Central memory CD8-positive, alpha-beta T cell (primary cell): ENCODE results near the gene FAM76A.
"Not testable (repeated sequence)": the region's sequence is repeated elsewhere in the genome, so short reads cannot be mapped to it uniquely, and the experiment has no call there.

ENCODE experiments used
- ATAC-seq: fragments of 150-1000 bp; cut with Tn5 transposase; replicated peaks from 2 replicates; pipeline ENCODE4 v1.10.0; 2022; ENCODE audit warnings: mild to moderate bottlenecking, moderate FRiP score, moderate number of reproducible peaks; ENCODE audit not compliant: poor library complexity, severe bottlenecking; ENCODE audit errors: extremely low read depth
- DNase-seq, 2 donors: peaks; one replicate each; pipeline ENCODE4 v3.0.0; 2021; ENCODE audit warnings: low spot score in 2 of 2
- H3K27ac Mint-ChIP-seq: one replicate; pipeline ENCODE4 v1.8.0; 2022; ENCODE audit warnings: low read depth, mild to moderate bottlenecking, moderate library complexity, mixed read lengths
- H3K27me3 Mint-ChIP-seq: one replicate; pipeline ENCODE4 v1.8.0; 2022; ENCODE audit warnings: mixed read lengths
- H3K36me3 Mint-ChIP-seq: one replicate; pipeline ENCODE4 v1.8.0; 2022; ENCODE audit warnings: mild to moderate bottlenecking, moderate library complexity, mixed read lengths; ENCODE audit not compliant: insufficient read depth
- H3K4me1 Mint-ChIP-seq: one replicate; pipeline ENCODE4 v1.8.0; 2022; ENCODE audit warnings: mixed read lengths
- H3K4me3 Mint-ChIP-seq: one replicate; pipeline ENCODE4 v1.8.0; 2022; ENCODE audit warnings: mild to moderate bottlenecking, moderate library complexity, mixed read lengths
- H3K9me3 Mint-ChIP-seq: one replicate; pipeline ENCODE4 v1.8.0; 2022; ENCODE audit warnings: mixed read lengths

Gene FAM76A

DNA sequence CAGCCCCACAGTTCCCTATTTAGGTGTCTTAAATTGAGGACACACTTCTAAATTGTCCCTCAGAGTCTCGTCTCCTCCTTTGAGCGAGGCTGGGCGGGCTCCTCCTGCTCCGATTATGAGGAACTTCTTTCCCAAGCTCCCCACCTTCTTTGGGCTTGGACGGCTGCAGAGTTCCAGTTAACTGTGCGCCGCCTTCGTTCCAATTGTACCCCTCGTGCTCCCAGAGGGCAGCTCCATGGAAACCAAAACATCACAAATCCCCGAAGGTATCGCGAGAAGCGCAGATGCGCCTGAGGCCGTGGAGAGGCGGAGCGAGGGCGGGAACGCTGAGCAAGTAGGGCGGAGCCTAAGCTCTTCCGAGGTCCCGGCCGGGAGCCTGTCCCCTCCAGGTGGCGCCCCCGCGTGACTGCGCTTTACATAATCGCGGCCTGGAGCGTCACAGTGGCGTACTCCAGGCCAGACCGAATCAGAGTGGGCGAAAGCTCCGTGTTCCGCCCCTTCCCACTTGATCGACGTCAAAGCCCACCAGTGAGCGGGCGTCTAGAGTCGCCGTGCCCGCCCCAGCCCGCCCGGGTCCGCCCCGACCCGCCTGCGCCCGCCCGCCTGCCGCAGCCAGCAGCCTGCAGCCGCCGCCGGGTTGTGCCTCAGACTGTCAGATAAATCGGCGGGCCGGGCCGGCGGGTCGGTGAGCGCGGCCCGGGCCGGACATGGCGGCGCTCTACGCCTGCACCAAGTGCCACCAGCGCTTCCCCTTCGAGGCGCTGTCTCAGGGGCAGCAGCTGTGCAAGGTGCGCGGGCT, at the start of gene FAM76A:
Gene FAM76A, plus strand, starts transcription at position 588 of the 799 bp plus-strand sequence. Its CDS starts 120 bp downstream, at position 708.
- Mint-ChIP-seq H3K4me1 (peaks cover 22% of the 10 kb centered on the region), H3K36me3 (peaks cover 33% of the 10 kb centered on the region), H3K9me3 (no peaks in the 10 kb centered on the region), H3K27me3 (no peaks in the 10 kb centered on the region), H3K4me3 (peak within 1 kb of the TSS; percentile 79), H3K27ac (peak within 1 kb of the TSS; percentile 97)
- peak; percentile 95 for ATAC-seq
- peak; percentile 99 to 100 for DNase-seq

DNA sequence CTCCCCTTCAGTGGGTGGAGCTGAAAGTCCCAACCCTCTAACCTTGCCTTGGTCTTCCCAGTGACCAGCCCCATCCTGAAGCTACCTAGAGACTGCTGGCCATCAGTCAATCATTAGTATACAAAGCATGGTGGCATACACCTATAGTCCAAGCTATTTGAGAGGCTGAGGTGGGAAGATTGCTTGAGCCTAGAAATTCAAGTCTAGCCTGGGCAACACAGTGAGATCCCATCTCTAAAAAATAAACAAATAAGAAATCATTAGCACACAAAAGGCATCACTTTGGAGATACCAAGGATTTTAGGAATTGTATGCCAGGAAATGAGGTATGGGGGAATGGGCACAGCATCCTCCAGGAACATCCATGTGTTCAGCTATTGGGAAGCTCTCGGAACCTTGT, 49.4 kb upstream of the FAM76A start:
- Mint-ChIP-seq H3K27ac (no peak overlapping the region), H3K4me1 (peaks cover 12% of the 10 kb centered on the region), H3K36me3 (peaks cover 10% of the 10 kb centered on the region), H3K27me3 (no peaks in the 10 kb centered on the region), H3K9me3 (no peaks in the 10 kb centered on the region), H3K4me3 (no peak overlapping the region)
- no peak for DNase-seq
- no peak for ATAC-seq

DNA sequence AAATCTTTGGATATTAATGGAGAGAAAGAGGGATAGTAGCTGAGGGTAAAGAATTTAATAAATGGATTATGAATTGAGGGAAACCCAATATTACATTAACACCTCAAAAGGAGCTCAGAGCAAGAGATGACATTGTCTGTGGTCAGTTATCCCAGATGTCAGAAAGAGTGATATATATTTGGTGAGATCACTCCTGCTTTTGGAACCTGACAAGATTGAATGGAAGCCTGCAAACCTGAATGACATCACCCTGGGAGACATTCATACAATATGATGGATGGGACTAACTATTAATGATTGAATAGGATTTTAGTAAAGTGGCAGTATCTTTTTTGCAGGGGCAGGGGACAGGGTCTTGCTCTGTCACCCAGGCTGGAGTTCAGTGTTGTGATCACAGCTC, 47.0 kb upstream of the FAM76A start:
- Mint-ChIP-seq H3K36me3 (peaks cover 3% of the 10 kb centered on the region), H3K4me3 (no peak overlapping the region), H3K27ac (no peak overlapping the region), H3K9me3 (peaks cover 5% of the 10 kb centered on the region), H3K27me3 (no peaks in the 10 kb centered on the region), H3K4me1 (no peaks in the 10 kb centered on the region)
- ATAC-seq (no peak), DNase-seq (no peak)

DNA sequence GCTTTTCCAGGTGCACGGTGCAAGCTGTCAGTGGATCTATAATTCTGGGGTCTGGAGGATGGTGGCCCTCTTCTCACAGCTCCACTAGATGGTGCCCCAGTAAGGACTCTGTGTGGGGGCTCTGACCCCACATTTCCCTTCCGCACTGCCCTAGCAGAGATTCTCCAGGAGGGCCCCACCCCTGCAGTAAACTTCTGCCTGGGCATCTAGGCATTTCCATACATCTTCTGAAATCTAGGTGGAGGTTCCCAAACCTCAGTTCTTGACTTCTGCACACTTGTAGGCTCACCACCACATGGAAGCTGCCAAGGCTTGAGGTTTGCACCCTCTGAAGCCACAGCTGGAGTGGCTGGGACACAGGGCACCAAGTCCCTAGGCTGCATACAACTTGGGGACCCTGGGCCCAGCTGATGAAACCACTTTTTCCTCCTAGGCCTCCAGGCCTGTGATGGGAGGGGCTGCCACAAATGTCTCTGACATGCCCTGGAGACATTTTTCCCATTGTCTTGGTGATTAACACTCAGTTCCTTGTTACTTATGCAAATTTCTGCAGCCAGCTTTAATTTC, 45.5 kb upstream of the FAM76A start:
- H3K27me3 Mint-ChIP-seq, DNase-seq, H3K9me3 Mint-ChIP-seq, H3K27ac Mint-ChIP-seq, H3K36me3 Mint-ChIP-seq, H3K4me3 Mint-ChIP-seq, H3K4me1 Mint-ChIP-seq, ATAC-seq: not testable (repeated sequence)

DNA sequence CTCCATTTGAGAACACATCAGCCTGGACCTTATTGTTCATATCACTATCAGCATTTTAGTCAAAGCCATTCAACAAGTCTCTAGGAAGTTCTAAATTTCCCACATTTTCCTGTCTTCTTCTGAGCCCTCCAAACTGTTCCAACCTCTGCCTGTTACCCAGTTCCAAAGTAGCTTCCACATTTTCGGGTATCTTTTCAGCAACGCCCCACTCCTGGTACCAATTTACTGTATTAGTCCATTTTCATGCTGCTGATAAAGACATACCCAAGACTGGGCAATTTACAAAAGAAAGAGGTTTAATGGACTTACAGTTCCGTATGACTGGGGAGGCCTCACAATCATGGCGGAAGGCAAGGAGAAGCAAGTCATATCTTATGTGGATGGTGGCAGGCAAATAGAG, 44.2 kb upstream of the FAM76A start:
- peaks cover 11% of the 10 kb centered on the region for H3K27me3 Mint-ChIP-seq
- not testable (repeated sequence) for H3K36me3 Mint-ChIP-seq, DNase-seq, H3K9me3 Mint-ChIP-seq, H3K4me1 Mint-ChIP-seq, H3K4me3 Mint-ChIP-seq, ATAC-seq, H3K27ac Mint-ChIP-seq

DNA sequence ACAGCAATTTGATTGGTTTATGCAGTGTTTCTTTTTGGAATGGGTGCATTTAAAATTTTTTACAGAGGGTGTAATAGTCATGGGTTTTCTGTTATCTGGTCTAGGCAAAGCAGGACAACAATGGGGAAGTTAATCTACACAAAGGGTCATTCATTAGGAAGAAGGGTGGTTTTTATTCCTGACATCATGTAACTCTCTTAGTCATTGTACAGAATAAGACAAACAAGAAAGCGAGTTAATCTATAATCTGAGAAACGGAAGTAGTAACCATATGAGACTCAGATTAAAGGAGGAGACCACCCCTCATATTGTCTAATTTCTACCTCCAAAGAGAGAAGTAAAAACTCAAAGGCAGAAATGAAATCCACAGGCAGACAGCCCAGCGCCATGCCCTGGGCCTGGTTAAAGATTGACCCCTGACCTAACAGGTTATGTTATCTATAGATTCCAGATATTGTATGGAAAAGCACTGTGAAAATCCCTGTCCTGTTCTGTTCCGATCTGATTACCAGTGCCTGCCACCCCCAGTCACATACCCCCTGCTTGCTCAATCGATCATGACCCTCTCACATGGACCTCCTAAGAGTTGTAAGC, 43.3 kb upstream of the FAM76A start:
- DNase-seq (no peak), ATAC-seq (no peak)
- Mint-ChIP-seq H3K27me3 (peaks cover 11% of the 10 kb centered on the region), H3K4me3 (no peak overlapping the region), H3K27ac (no peak overlapping the region), H3K9me3 (peaks cover 5% of the 10 kb centered on the region), H3K36me3 (peaks cover 1% of the 10 kb centered on the region), H3K4me1 (no peaks in the 10 kb centered on the region)

DNA sequence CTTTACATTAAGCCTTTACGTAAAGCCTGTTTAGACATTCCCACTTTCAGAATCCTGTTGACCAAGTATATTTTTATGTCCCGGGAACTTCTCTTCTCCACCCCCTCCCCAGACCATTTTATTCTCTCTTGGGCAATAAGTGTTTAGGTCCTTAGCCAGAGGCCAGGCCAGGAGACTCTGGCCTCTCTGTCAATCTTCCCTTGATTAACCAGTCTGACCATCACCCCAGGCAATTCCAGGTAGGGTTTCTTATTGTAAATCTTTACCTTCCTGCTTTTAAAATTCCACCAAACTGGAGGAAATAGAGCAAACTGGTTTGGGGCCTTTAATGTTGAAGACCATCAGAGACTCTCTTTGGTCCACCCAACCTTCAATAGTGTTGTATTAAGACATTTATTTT, 41.6 kb upstream of the FAM76A start:
- DNase-seq (no peak), ATAC-seq (no peak)
- Mint-ChIP-seq H3K9me3 (peaks cover 5% of the 10 kb centered on the region), H3K4me3 (no peak overlapping the region), H3K27ac (no peak overlapping the region), H3K4me1 (no peaks in the 10 kb centered on the region), H3K36me3 (peaks cover 1% of the 10 kb centered on the region), H3K27me3 (peaks cover 11% of the 10 kb centered on the region)

DNA sequence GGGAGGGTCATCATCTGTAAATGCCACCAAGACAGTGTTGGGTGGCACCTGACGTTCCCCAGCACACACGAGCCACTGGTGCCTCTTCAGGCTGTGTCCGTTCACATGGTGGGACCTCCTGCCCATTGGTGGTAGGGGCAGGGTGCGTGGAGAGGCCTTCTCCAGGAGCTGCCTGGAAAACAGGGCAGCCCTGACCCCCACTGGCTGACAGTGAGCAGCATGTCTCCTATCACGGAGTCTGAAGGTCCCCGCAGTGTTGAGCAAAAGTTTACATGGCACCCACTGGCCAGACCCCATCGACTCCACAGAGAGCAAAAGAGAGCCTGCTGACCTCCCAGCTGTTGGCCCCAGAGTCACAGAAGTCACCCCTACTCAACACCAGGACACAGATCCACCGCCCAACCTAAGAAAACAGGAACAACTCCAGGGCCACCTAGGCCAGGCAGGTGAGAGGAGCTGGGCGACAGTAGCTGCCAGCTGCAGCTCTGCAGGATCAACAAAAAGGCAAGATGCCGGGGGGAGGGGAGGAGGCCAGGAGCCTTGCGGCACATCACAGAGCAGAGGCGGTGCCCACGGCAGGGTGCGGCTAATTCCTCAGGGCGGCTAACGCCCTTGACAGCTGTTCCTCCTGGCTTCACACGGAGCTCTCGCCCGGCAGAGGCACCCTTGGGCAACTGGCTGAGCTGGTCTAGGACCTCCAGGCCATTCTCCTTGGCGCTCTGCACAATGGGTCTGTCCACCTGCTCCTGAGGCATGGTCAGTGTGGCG, 39.4 kb upstream of the FAM76A start:
- Mint-ChIP-seq H3K36me3 (no peaks in the 10 kb centered on the region), H3K27me3 (peaks cover 11% of the 10 kb centered on the region), H3K9me3 (peaks cover 5% of the 10 kb centered on the region), H3K4me3 (no peak overlapping the region), H3K27ac (no peak overlapping the region), H3K4me1 (no peaks in the 10 kb centered on the region)
- DNase-seq = no peak
- no peak for ATAC-seq

DNA sequence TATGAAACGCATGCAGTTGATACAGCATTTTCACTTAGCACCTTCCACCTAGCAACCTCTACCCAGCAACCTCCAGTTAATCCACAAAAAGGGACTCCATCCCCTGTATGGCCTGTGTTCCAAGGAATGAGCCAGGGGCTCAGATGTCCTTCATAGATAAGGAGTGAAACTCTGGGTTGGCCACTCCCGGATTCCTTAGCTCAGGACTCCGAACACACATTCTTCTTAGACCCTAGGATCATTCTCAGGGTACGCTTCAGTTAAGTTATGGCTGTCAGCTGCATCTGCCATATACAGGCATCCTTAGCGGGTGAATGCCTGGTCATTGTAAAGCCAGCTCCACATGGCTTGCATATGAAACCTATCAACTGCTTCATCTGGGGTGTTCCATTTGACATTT, 37.9 kb upstream of the FAM76A start:
- no peak overlapping the region for H3K27ac Mint-ChIP-seq
- no peaks in the 10 kb centered on the region for H3K9me3 Mint-ChIP-seq
- H3K4me3 Mint-ChIP-seq = no peak overlapping the region
- no peaks in the 10 kb centered on the region for H3K36me3 Mint-ChIP-seq
- H3K27me3 Mint-ChIP-seq = peaks cover 11% of the 10 kb centered on the region
- ATAC-seq (no peak), DNase-seq (no peak)
- H3K4me1 Mint-ChIP-seq = no peaks in the 10 kb centered on the region

DNA sequence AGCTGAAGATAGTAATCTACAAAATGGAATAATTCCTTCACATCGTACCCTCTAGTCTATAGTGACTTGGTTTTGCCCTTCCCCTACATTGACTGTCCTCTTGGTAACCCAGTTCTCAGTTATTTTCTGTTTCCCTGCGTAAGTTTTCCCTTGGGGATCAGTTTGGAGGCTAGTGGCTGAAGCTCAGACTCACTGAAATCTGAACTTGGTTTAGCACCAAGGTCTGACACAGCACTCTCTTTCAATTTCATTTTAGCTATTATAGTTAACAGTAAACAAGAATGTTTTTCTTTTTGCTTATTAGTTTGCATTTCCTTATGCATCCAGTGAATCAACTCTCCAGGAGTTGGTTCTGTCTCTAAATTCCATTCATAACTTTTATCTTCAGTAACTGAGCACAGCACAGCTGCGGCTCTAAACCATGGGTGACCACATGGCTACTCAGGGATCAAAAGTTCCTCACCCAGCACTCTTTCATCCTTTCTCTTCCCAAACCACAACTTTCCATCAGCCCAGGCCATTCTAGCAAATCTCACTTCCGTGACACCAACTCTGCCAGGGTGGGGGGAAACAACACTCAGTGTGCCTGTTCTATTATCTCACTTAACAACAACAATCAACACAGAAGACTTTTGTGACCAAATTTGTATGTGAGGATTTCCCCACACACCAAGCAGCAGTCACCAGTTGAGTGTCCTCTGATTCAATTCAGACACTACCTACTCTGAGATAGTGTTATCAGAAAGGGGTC, 36.2 kb upstream of the FAM76A start:
- Mint-ChIP-seq H3K4me3 (no peak overlapping the region), H3K9me3 (no peaks in the 10 kb centered on the region), H3K27ac (no peak overlapping the region), H3K27me3 (peaks cover 11% of the 10 kb centered on the region), H3K36me3 (no peaks in the 10 kb centered on the region), H3K4me1 (no peaks in the 10 kb centered on the region)
- ATAC-seq = no peak
- no peak for DNase-seq

DNA sequence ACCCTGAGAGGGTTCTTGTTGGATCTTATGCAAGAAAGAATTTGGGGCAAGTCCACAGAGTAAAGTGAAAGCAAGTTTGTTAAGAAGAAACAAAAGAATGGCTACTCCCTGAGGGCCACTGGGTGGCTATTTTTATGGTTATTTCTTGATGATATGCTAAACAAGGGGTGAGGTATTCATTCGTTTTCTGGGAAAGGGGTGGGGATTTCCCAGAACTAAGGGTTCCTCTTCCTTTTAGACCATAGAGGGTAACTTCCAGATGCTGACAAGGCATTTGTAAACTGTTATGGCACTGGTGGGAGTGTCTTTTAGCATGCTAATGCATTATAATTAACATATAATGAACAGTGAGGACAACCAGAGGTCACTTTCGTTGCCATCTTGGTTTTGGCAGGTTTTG, 35.6 kb upstream of the FAM76A start:
- Mint-ChIP-seq H3K27me3 (peaks cover 10% of the 10 kb centered on the region), H3K27ac (no peak overlapping the region), H3K4me1 (no peaks in the 10 kb centered on the region), H3K4me3 (no peak overlapping the region), H3K36me3 (no peaks in the 10 kb centered on the region), H3K9me3 (no peaks in the 10 kb centered on the region)
- ATAC-seq = no peak
- no peak for DNase-seq

DNA sequence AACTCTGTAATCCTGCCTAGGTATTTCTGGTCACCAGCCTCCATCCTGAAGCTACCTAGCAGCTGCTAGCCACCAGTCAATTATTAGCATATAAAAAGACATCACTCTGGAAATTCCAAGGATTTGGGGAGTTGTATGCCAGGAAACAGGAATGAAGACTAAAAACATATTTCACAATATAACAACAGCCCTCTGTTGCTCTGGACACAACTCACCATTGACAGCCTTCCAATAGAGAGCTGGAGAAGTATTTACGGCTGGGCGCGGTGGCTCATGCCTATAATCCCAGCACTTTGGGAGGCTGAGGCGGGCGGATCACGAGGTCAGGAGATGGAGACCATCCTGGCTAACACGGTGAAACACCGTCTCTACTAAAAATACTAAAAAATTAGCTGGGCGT, 28.9 kb upstream of the FAM76A start:
- not testable (repeated sequence) for H3K4me1 Mint-ChIP-seq, DNase-seq, ATAC-seq, H3K4me3 Mint-ChIP-seq, H3K27ac Mint-ChIP-seq, H3K36me3 Mint-ChIP-seq, H3K27me3 Mint-ChIP-seq, H3K9me3 Mint-ChIP-seq
